Measurements from ENCODE around the gene SLC25A25. TPM values are rescaled to one million over a fixed set of nuclear protein-coding genes. Genes with fewer than 3 reads are reported as not detected.

Gene SLC25A25
- total RNA-seq, 1 donor from 2014 or later = 11.3 TPM

- H3K36me3 Mint-ChIP-seq (ENCODE audit: low read depth) = peaks cover 31% of the 10 kb centered on the region
- H3K27me3 Mint-ChIP-seq (ENCODE audit: low read depth) = no peaks in the 10 kb centered on the region
- no peaks in the 10 kb centered on the region for H3K9me3 Mint-ChIP-seq
- no peak for DNase-seq (ENCODE audit: low spot score)
- H3K27ac Mint-ChIP-seq = peak overlapping the region; percentile 49
- intact Hi-C loops (cut with micrococcal nuclease) = loop anchor here (1.0 kb wide), 1 partner anchor 71 kb away; no protein-coding TSS in a partner anchor
- H3K4me3 Mint-ChIP-seq (ENCODE audit: low read depth) = no peak overlapping the region
- peaks cover 57% of the 10 kb centered on the region for H3K4me1 Mint-ChIP-seq (ENCODE audit: low read depth)
These were observed 29.7 kb downstream of the SLC25A25 start for GRCh38 chr9:128097543-128098296.

GRCh38 chr9:128098297-128099230 is 30.5 kb downstream of the SLC25A25 start:
- Mint-ChIP-seq H3K4me1 (ENCODE audit: low read depth) (peaks cover 56% of the 10 kb centered on the region), H3K4me3 (ENCODE audit: low read depth) (peak overlapping the region; percentile 5), H3K9me3 (no peaks in the 10 kb centered on the region), H3K36me3 (ENCODE audit: low read depth) (peaks cover 33% of the 10 kb centered on the region), H3K27ac (peak overlapping the region; percentile 49), H3K27me3 (ENCODE audit: low read depth) (no peaks in the 10 kb centered on the region)
- DNase-seq (ENCODE audit: low spot score) = no peak
- intact Hi-C loops (cut with micrococcal nuclease) = loop anchor here (1.0 kb wide), 1 partner anchor 72 kb away; no protein-coding TSS in a partner anchor

DNA sequence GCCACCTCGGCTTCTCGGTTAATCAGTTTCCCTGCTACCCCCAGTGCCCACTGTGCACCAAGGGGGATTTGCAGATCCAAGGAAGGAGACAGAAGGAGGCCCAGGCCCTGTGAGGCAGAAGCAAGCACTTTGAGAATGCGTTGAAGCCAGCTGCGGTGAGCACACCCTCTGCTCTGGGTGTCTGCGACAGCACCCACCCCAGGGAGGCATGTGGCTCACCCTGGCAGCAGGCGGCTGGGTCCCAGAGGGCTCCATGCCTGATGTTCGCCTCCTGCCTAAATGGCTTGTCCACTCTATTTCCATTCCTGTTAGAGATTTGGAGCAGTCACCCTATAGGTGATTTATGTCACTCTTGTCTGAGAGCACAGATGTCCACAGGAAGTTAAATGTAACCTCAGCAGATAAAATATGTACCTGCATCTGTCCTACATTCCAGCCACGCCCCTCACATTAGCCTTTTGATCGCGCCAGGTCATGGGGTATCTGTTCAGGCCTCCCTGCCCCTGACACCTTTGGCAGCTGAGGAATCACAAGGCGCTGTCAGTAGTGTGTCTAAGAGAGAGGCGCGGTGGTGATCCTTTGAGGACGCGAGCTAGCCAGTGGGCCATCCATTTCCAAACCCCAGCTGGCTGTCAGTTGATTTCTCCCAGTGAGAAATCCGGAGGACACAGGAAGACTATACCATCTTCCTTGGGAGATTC is 31.3 kb downstream of the SLC25A25 start:
- H3K27ac Mint-ChIP-seq = peak overlapping the region; percentile 19
- H3K4me1 Mint-ChIP-seq (ENCODE audit: low read depth) = peaks cover 52% of the 10 kb centered on the region
- no peaks in the 10 kb centered on the region for H3K27me3 Mint-ChIP-seq (ENCODE audit: low read depth)
- no peak for DNase-seq (ENCODE audit: low spot score)
- peaks cover 37% of the 10 kb centered on the region for H3K36me3 Mint-ChIP-seq (ENCODE audit: low read depth)
- H3K4me3 Mint-ChIP-seq (ENCODE audit: low read depth) = no peak overlapping the region
- intact Hi-C loops (cut with micrococcal nuclease) = no loop called here
- H3K9me3 Mint-ChIP-seq = no peaks in the 10 kb centered on the region

GRCh38 chr9:128099932-128100491 is 32.0 kb downstream of the SLC25A25 start:
- DNase-seq (ENCODE audit: low spot score) = no peak
- no peak overlapping the region for H3K27ac Mint-ChIP-seq
- no peaks in the 10 kb centered on the region for H3K9me3 Mint-ChIP-seq
- intact Hi-C loops (cut with micrococcal nuclease) = no loop called here
- H3K4me1 Mint-ChIP-seq (ENCODE audit: low read depth) = peaks cover 48% of the 10 kb centered on the region
- H3K4me3 Mint-ChIP-seq (ENCODE audit: low read depth) = no peak overlapping the region
- peaks cover 36% of the 10 kb centered on the region for H3K36me3 Mint-ChIP-seq (ENCODE audit: low read depth)
- no peaks in the 10 kb centered on the region for H3K27me3 Mint-ChIP-seq (ENCODE audit: low read depth)

DNA sequence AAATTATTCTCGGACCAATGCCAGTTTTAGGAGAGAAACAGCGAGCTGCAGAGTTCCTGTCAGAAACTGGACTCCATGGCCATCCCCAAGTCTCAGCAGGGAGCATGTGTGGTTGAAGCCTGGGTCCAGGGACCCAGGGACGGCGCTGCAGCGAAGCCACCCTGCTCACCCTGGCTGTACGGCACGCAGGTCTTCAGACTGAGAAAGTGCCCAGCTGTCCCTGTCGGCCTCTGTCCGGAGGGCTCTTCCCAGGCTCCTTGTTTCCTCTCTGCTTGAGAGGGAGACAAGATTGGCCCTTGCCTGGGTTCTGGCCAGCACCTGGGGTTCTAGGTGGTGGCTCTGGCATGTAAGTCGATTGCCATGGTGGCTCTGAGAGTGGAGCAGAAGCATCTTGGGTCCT is 32.5 kb downstream of the SLC25A25 start:
- H3K27me3 Mint-ChIP-seq (ENCODE audit: low read depth) = no peaks in the 10 kb centered on the region
- H3K36me3 Mint-ChIP-seq (ENCODE audit: low read depth) = peaks cover 38% of the 10 kb centered on the region
- no peak overlapping the region for H3K4me3 Mint-ChIP-seq (ENCODE audit: low read depth)
- DNase-seq (ENCODE audit: low spot score) = no peak
- H3K9me3 Mint-ChIP-seq = no peaks in the 10 kb centered on the region
- no peak overlapping the region for H3K27ac Mint-ChIP-seq
- intact Hi-C loops (cut with micrococcal nuclease) = no loop called here
- H3K4me1 Mint-ChIP-seq (ENCODE audit: low read depth) = peaks cover 42% of the 10 kb centered on the region

GRCh38 chr9:128101231-128101661 is 33.2 kb downstream of the SLC25A25 start:
- no peak for DNase-seq (ENCODE audit: low spot score)
- Mint-ChIP-seq H3K27ac (no peak overlapping the region), H3K36me3 (ENCODE audit: low read depth) (peaks cover 40% of the 10 kb centered on the region), H3K27me3 (ENCODE audit: low read depth) (no peaks in the 10 kb centered on the region), H3K9me3 (no peaks in the 10 kb centered on the region), H3K4me1 (ENCODE audit: low read depth) (peaks cover 42% of the 10 kb centered on the region), H3K4me3 (ENCODE audit: low read depth) (no peak overlapping the region)
- intact Hi-C loops (cut with micrococcal nuclease) = no loop called here

- Mint-ChIP-seq H3K4me1 (ENCODE audit: low read depth) (peaks cover 38% of the 10 kb centered on the region), H3K27me3 (ENCODE audit: low read depth) (no peaks in the 10 kb centered on the region), H3K9me3 (no peaks in the 10 kb centered on the region), H3K27ac (no peak overlapping the region), H3K4me3 (ENCODE audit: low read depth) (no peak overlapping the region), H3K36me3 (ENCODE audit: low read depth) (peaks cover 43% of the 10 kb centered on the region)
- DNase-seq (ENCODE audit: low spot score) = no peak
- intact Hi-C loops (cut with micrococcal nuclease) = no loop called here
These were observed 33.7 kb downstream of the SLC25A25 start for GRCh38 chr9:128101690-128102089.

GRCh38 chr9:128102196-128102595 is 34.2 kb downstream of the SLC25A25 start:
- Mint-ChIP-seq H3K4me1 (ENCODE audit: low read depth) (peaks cover 33% of the 10 kb centered on the region), H3K4me3 (ENCODE audit: low read depth) (no peak overlapping the region), H3K27me3 (ENCODE audit: low read depth) (no peaks in the 10 kb centered on the region), H3K9me3 (no peaks in the 10 kb centered on the region), H3K36me3 (ENCODE audit: low read depth) (peaks cover 48% of the 10 kb centered on the region), H3K27ac (no peak overlapping the region)
- intact Hi-C loops (cut with micrococcal nuclease) = no loop called here
- DNase-seq (ENCODE audit: low spot score) = no peak

- intact Hi-C loops (cut with micrococcal nuclease) = no loop called here
- peak overlapping the region; percentile 42 for H3K27ac Mint-ChIP-seq
- H3K36me3 Mint-ChIP-seq (ENCODE audit: low read depth) = peaks cover 54% of the 10 kb centered on the region
- peaks cover 27% of the 10 kb centered on the region for H3K4me1 Mint-ChIP-seq (ENCODE audit: low read depth)
- H3K9me3 Mint-ChIP-seq = no peaks in the 10 kb centered on the region
- H3K4me3 Mint-ChIP-seq (ENCODE audit: low read depth) = no peak overlapping the region
- no peak for DNase-seq (ENCODE audit: low spot score)
- no peaks in the 10 kb centered on the region for H3K27me3 Mint-ChIP-seq (ENCODE audit: low read depth)
These were observed 35.0 kb downstream of the SLC25A25 start for GRCh38 chr9:128102861-128103588.

DNA sequence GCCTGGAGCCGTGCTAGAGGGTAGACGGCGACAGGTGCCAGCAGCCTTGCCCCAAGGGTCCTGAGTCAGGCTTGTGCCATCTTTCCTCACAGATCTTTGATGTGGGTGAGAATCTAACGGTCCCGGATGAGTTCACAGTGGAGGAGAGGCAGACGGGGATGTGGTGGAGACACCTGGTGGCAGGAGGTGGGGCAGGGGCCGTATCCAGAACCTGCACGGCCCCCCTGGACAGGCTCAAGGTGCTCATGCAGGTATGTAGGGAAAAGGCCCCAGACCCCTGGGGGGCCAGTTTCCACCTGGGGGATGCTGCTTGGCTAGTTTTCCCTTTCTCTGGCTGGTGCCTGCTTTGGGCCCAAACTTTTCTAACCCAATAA is 35.5 kb downstream of the SLC25A25 start:
- Mint-ChIP-seq H3K27ac (peak overlapping the region; percentile 42), H3K4me3 (ENCODE audit: low read depth) (no peak overlapping the region), H3K9me3 (no peaks in the 10 kb centered on the region), H3K36me3 (ENCODE audit: low read depth) (peaks cover 55% of the 10 kb centered on the region), H3K4me1 (ENCODE audit: low read depth) (peaks cover 22% of the 10 kb centered on the region), H3K27me3 (ENCODE audit: low read depth) (no peaks in the 10 kb centered on the region)
- DNase-seq (ENCODE audit: low spot score) = no peak
- intact Hi-C loops (cut with micrococcal nuclease) = no loop called here

DNA sequence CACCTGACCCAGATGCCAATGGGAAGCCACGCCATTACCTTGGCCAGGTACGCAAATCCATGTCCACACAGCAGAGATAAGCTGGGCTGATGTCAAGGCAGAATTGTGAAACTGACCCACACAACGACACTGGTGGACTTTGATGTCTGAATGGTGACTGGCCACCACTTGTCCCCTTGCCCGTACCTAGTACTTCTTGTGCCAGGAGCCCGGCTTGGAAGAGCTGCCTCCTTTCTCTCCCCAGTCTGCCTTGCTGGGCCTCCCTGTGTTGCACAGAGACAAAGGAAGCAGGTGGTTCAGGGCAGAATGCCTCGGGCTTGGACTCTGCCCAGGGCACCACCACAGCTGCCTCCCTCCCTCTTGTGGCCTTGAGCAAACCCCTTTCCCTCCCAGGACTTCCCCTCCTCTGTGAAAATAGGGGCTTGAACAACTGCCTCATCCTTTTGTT is 36.2 kb downstream of the SLC25A25 start:
- Mint-ChIP-seq H3K36me3 (ENCODE audit: low read depth) (peaks cover 61% of the 10 kb centered on the region), H3K4me1 (ENCODE audit: low read depth) (peaks cover 18% of the 10 kb centered on the region), H3K9me3 (no peaks in the 10 kb centered on the region), H3K4me3 (ENCODE audit: low read depth) (no peak overlapping the region), H3K27me3 (ENCODE audit: low read depth) (no peaks in the 10 kb centered on the region), H3K27ac (no peak overlapping the region)
- DNase-seq (ENCODE audit: low spot score) = no peak
- intact Hi-C loops (cut with micrococcal nuclease) = no loop called here
